Measurements from ENCODE around the gene CCSAP. TPM values are rescaled to one million over a fixed set of nuclear protein-coding genes. Genes with fewer than 3 reads are reported as not detected.
"Not testable (repeated sequence)": the region's sequence is repeated elsewhere in the genome, so short reads cannot be mapped to it uniquely, and the experiment has no call there.

Gene CCSAP
- total RNA-seq, 1 donor from 2014 or later = 6.4 TPM

GRCh38 chr1:229379846-229380245 is 37.0 kb upstream of the CCSAP start:
- ChIA-PET POLR2A (no interaction called here), CTCF (no interaction called here)
- H3K4me1 Mint-ChIP-seq = no peaks in the 10 kb centered on the region
- ATAC-seq (ENCODE audit: low read depth) (no peak), DNase-seq (no peak)
- H3K4me3 Mint-ChIP-seq = no peak overlapping the region
- no peaks in the 10 kb centered on the region for H3K9me3 Mint-ChIP-seq
- intact Hi-C loops (cut with micrococcal nuclease) = no loop called here
- H3K27ac Mint-ChIP-seq = no peak overlapping the region
- TF ChIP-seq CTCF (IDR thresholded peaks at IDR 0.05) = no peak
- H3K27me3 Mint-ChIP-seq = peaks cover 13% of the 10 kb centered on the region
- H3K36me3 Mint-ChIP-seq (ENCODE audit: low read depth) = no peaks in the 10 kb centered on the region

- Mint-ChIP-seq H3K4me3 (no peak overlapping the region), H3K36me3 (ENCODE audit: low read depth) (no peaks in the 10 kb centered on the region), H3K27ac (no peak overlapping the region), H3K9me3 (no peaks in the 10 kb centered on the region), H3K27me3 (peaks cover 6% of the 10 kb centered on the region), H3K4me1 (no peaks in the 10 kb centered on the region)
- ATAC-seq (ENCODE audit: low read depth) = no peak
- ChIA-PET CTCF (no interaction called here), POLR2A (no interaction called here)
- no peak for DNase-seq
- TF ChIP-seq CTCF (IDR thresholded peaks at IDR 0.05) = no peak
- intact Hi-C loops (cut with micrococcal nuclease) = no loop called here
Measured at GRCh38 chr1:229378586-229379367, 35.9 kb upstream of the CCSAP start.

GRCh38 chr1:229378035-229378434 is 35.2 kb upstream of the CCSAP start:
- H3K27me3 Mint-ChIP-seq; intact Hi-C loops (cut with micrococcal nuclease); H3K9me3 Mint-ChIP-seq; POLR2A ChIA-PET; ATAC-seq (ENCODE audit: low read depth); DNase-seq; H3K36me3 Mint-ChIP-seq (ENCODE audit: low read depth); H3K4me3 Mint-ChIP-seq; CTCF ChIA-PET; H3K4me1 Mint-ChIP-seq; H3K27ac Mint-ChIP-seq: not testable (repeated sequence)

GRCh38 chr1:229377429-229377828 is 34.6 kb upstream of the CCSAP start:
- no peak for DNase-seq
- H3K9me3 Mint-ChIP-seq = no peaks in the 10 kb centered on the region
- intact Hi-C loops (cut with micrococcal nuclease) = no loop called here
- no peak overlapping the region for H3K27ac Mint-ChIP-seq
- ChIA-PET POLR2A (no interaction called here), CTCF (no interaction called here)
- no peaks in the 10 kb centered on the region for H3K4me1 Mint-ChIP-seq
- H3K4me3 Mint-ChIP-seq = no peak overlapping the region
- peaks cover 4% of the 10 kb centered on the region for H3K27me3 Mint-ChIP-seq
- TF ChIP-seq CTCF (IDR thresholded peaks at IDR 0.05) = no peak
- no peaks in the 10 kb centered on the region for H3K36me3 Mint-ChIP-seq (ENCODE audit: low read depth)
- ATAC-seq (ENCODE audit: low read depth) = no peak

- intact Hi-C loops (cut with micrococcal nuclease) = no loop called here
- POLR2A ChIA-PET = no interaction called here
Measured at GRCh38 chr1:229376521-229376920, 33.7 kb upstream of the CCSAP start.

More at GRCh38 chr1:229376521-229376920, 33.7 kb upstream of the CCSAP start:
- peaks cover 6% of the 10 kb centered on the region for H3K27me3 Mint-ChIP-seq
- no peaks in the 10 kb centered on the region for H3K36me3 Mint-ChIP-seq (ENCODE audit: low read depth)
- H3K4me1 Mint-ChIP-seq = no peaks in the 10 kb centered on the region
- ATAC-seq (ENCODE audit: low read depth) = no peak
- no peak overlapping the region for H3K27ac Mint-ChIP-seq
- H3K9me3 Mint-ChIP-seq = no peaks in the 10 kb centered on the region
- DNase-seq = no peak
- H3K4me3 Mint-ChIP-seq = no peak overlapping the region
- CTCF ChIA-PET = no interaction called here
- TF ChIP-seq CTCF (IDR thresholded peaks at IDR 0.05) = no peak
